ENCODE measurements around the gene EXOC6B. TPM values are rescaled to one million over a fixed set of nuclear protein-coding genes. Genes with fewer than 3 reads are reported as not detected.

The EXOC6B gene
- total and polyA plus RNA-seq, 2 of the 8 experiments (the other 6 are each of a cell fraction or from before 2014, with no cell fraction given) = 13.5 to 33.0 TPM

- no peak overlapping the region for H2BK120ac ChIP-seq (replicated peaks; ENCODE audit: low read depth, low read length)
- no peaks in the 10 kb centered on the region for H3K9me3 ChIP-seq (ENCODE audit: insufficient read depth in 2 of 2, low read depth in 1 of 2, low read length in 1 of 2)
- no peak overlapping the region for H4K91ac ChIP-seq (replicated peaks; ENCODE audit: insufficient read length, low read length)
- no peak overlapping the region for H3K4ac ChIP-seq (replicated peaks; ENCODE audit: insufficient read length, low read depth, low read length)
- H3K23me2 ChIP-seq (ENCODE audit: low read depth, low read length) = no peaks in the 10 kb centered on the region
- H3K79me2 ChIP-seq (ENCODE audit: control insufficient read depth in 1 of 2, insufficient read depth in 2 of 2, low read length in 2 of 2) = no peaks in the 10 kb centered on the region
- H3K18ac ChIP-seq (ENCODE audit: extremely low read depth, low read length) = no peak overlapping the region
- no peak overlapping the region for H2AK5ac ChIP-seq (ENCODE audit: low read depth, low read length)
- H3K27me3 ChIP-seq (replicated peaks in 1 of 4; ENCODE audit: control insufficient read depth in 3 of 4, extremely low read depth in 1 of 4, insufficient read depth in 3 of 4, low read length in 3 of 4) = no peaks in the 10 kb centered on the region
- H3K9ac ChIP-seq (replicated peaks in 1 of 4; ENCODE audit: extremely low read depth in 1 of 4, low read depth in 3 of 4, low read length in 3 of 4) = no peak overlapping the region
- no peak overlapping the region for H3K56ac ChIP-seq (replicated peaks; ENCODE audit: insufficient read length, low read depth, low read length)
- H2AFZ ChIP-seq (ENCODE audit: low read length) = no peak overlapping the region
- no peak overlapping the region for H3K27ac ChIP-seq (ENCODE audit: low read depth, low read length)
- POLR2A ChIA-PET (ENCODE audit: partially characterized antibody) = no interaction called here
- H3K4me3 ChIP-seq (ENCODE audit: extremely low read depth in 1 of 4, insufficient read depth in 2 of 4, low read depth in 3 of 4, low read length in 4 of 4) = no peak overlapping the region
- H3K14ac ChIP-seq (ENCODE audit: insufficient read length) = no peak overlapping the region
- no peak for DNase-seq (ENCODE audit: low read depth in 1 of 2, low spot score in 2 of 2)
- H2BK5ac ChIP-seq (ENCODE audit: low read depth, low read length) = no peak overlapping the region
- H2BK15ac ChIP-seq (ENCODE audit: low read length) = no peak overlapping the region
- no peak overlapping the region for H3K23ac ChIP-seq (ENCODE audit: insufficient read length)
- FAIRE-seq = no peak
- H4K20me1 ChIP-seq (replicated peaks in 1 of 2; ENCODE audit: control insufficient read depth in 1 of 2, insufficient read depth in 2 of 2, low read length in 2 of 2) = no peaks in the 10 kb centered on the region
- WGBS, 2 experiments (ENCODE audit: extremely low coverage in 1 of 2, insufficient coverage in 1 of 2, insufficient read length in 1 of 2, insufficient replicate concordance in 2 of 2, low coverage in 1 of 2, low lambda C conversion rate in 2 of 2, missing lambda C conversion rate in 1 of 2) = 97% methylated on average over 3 of the region's 3 CpGs; no CpG with 5 or more reads in 1 of the 2 experiments
- no peaks in the 10 kb centered on the region for H3K79me1 ChIP-seq (ENCODE audit: low read depth, low read length)
- CTCF ChIA-PET (ENCODE audit: partially characterized antibody) = no interaction called here
- no peak overlapping the region for H4K5ac ChIP-seq (ENCODE audit: insufficient read length, low read depth, low read length)
- H2BK12ac ChIP-seq (ENCODE audit: low read depth, low read length) = no peak overlapping the region
- no peaks in the 10 kb centered on the region for H3K4me1 ChIP-seq (replicated peaks in 1 of 4; ENCODE audit: control insufficient read depth in 3 of 4, insufficient read depth in 4 of 4, low read length in 3 of 4)
- H2BK20ac ChIP-seq (ENCODE audit: low read length) = no peak overlapping the region
- H4K8ac ChIP-seq (ENCODE audit: extremely low read depth, insufficient read depth, low read length) = no peak overlapping the region
- H3K36me3 ChIP-seq (ENCODE audit: control insufficient read depth in 2 of 4, insufficient read depth in 4 of 4, low read length in 3 of 4) = no peaks in the 10 kb centered on the region; a peak in 1 of 8 replicates
- H3K4me2 ChIP-seq (ENCODE audit: insufficient read depth in 1 of 2, low read depth in 2 of 2, low read length in 2 of 2) = no peak overlapping the region
- TF ChIP-seq SIRT6 (IDR thresholded peaks at IDR 0.05; ENCODE audit: low read length) (no peak), TCF12 (IDR thresholded peaks at IDR 0.05; ENCODE audit: low read depth, low read length) (no peak), RNF2 (IDR thresholded peaks at IDR 0.05; ENCODE audit: borderline replicate concordance, low read depth, low read length, missing control alignments, poor library complexity, severe bottlenecking) (no peak), SP1 (IDR thresholded peaks at IDR 0.05; ENCODE audit: low read depth, low read length) (no peak), TAF7 (optimal IDR thresholded peaks at IDR 0.05; ENCODE audit: borderline replicate concordance, low read depth, low read length) (no peak), CTBP2 (IDR thresholded peaks at IDR 0.05; ENCODE audit: borderline replicate concordance, insufficient read depth, insufficient read length, low read length) (no peak), EZH2 (IDR thresholded peaks at IDR 0.05; ENCODE audit: low read depth, low read length, severe bottlenecking) (no peak), POU5F1 (IDR thresholded peaks at IDR 0.05; ENCODE audit: low read depth, low read length) (no peak), POLR2A (IDR thresholded peaks at IDR 0.05; ENCODE audit: control extremely low read depth in 1 of 2, low read depth in 2 of 2, low read length in 2 of 2) (no peak), NANOG (IDR thresholded peaks at IDR 0.05; ENCODE audit: insufficient read depth, low read depth, low read length, poor library complexity, severe bottlenecking) (no peak), RXRA (IDR thresholded peaks at IDR 0.05; ENCODE audit: insufficient read depth, low read depth, low read length) (no peak), USF2 (IDR thresholded peaks at IDR 0.05; ENCODE audit: low read length) (no peak), FOSL1 (IDR thresholded peaks at IDR 0.05; ENCODE audit: insufficient read depth, low read depth, low read length) (no peak)
Observed at GRCh38 chr2:72165792-72166191, 660.0 kb downstream of the EXOC6B start.
